Suppressor macrophage treated with lipopolysaccharide for 1 hour (primary cell): ENCODE data around the gene DNAH10.
"Not testable (repeated sequence)": the region's sequence is repeated elsewhere in the genome, so short reads cannot be mapped to it uniquely, and the experiment has no call there.

Experiments
- DNase-seq, 3 donors: peaks; one replicate each; pipeline ENCODE4 v3.0.0-alpha.2; 2020 to 2022

DNAH10 gene

GRCh38 chr12:123748661-123749060, 13.4 kb upstream of the DNAH10 start:
- DNase-seq = peak; percentile 21 to 45 (median 24)

DNA sequence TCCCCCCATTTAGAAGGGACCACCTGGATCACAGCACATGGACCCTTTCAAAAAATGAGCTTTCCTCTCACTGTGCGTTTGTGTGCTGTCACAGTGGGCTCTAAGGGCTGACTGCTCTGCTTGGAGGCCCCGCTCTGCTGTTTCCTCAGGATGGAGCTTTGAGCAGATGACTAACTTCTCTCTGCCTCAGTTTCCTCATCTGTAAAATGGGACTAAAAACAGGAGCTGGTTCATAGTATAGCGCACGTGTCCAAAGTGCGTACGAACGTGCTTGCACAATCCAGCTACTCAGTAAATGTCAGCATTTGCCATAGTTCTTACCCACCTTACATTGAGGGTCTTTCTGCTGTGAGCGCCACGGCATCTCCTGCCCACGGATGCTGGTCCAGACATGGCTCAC, 12.7 kb upstream of the DNAH10 start:
- DNase-seq = no peak

- DNase-seq = no peak
These were observed 11.9 kb upstream of the DNAH10 start for GRCh38 chr12:123750159-123750656.

DNA sequence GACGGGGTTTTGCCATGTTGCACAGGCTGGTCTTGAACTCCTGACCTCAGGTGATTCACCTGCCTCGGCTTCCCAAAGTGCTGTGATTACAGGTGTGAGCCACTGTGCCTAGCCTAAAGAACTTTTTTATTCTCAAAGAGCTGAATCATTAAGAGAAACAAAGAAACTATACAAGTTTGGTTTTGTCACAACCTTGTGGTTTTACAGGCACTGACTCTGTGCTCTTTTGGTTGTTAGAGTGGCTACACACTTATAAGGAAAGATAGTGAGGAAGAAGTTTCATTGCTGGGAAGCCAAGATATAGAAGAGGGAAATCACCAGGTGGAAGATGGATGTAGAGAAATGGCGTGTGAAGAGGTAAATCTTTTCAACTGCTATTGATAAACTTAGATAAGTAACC, 10.1 kb upstream of the DNAH10 start:
- no peak for DNase-seq

DNA sequence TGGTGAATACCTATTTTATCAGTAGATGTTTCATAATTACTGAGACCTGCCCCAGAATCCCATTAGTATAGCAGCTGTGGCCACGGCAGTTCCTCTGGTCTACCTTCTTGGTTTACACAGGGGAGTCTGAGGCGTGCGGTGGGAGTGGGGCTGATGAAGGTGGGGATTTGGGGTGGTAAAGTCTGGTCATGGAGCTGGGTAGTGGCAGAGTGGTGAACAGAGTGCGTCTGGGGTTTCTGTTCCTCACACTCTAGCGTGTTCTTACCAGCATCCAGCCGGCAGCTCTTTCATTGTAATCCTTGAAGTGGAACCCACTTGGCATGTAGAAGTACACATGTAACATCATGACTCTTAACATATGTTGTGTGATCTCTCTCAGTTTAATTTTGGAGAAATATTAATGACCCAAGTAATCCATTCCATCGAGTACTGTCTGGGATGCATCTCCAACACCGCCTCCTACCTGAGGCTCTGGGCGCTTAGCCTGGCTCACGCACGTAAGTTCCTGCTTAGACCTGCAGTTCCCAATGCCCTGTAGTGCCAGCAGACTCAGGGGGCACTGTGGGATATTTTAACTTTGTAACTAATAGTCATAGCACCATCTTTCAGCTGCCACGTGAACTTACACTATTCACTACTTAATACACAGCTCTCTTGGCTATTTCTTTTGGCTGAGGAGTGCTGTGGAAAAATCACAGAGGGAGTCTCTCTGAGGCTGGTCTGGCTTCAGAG, 7.9 kb upstream of the DNAH10 start:
- no peak for DNase-seq

DNA sequence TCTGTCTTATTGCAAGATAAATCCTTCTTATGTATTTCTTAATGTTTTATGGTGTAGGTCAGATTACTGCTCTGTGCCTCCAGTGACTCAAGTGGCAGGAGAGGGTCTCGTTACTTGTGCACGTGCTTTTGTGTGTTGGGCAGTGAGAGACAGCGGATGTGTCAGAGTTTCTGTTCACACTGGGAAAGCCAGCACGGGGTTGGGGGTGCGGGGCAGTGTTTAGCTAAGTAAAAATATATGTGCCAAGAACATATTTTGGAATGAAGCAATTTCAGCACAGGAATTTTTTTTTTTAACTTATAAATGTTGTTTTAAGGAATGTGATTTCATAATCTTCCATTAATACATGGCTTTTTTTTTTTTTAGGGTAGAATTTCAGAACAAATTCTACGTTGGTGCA, 4.5 kb upstream of the DNAH10 start:
- no peak for DNase-seq

DNA sequence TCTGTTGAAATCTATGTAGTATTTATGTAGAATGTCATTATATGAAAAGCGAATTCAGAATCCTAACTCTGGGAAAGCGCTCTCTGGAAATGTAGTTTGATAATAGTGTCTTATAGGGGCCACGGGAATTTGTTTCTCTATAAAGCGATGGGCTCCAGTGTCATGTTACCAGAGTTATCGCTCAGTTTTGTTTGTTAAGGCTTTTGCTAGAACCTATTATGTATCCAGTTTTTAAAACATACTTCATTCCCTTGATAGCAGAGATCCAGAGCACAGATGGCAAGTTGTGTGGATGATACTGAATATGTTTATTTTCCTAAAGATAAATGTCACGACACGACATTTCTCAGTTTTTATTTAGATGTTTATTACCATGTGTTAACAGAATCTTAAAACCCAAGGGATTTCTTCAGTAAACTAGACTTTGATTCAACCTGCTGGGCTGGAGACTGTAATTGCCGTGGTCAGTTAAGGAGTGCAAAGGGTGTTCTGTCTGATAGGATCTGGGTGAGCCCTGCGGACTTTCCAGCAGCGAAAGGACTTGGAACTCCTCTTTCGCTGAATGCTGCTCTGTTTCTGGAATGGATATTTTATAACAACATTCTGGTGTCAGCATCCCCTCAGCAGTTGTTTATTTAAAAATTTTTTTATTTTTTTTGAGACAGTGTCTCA, 1.7 kb upstream of the DNAH10 start:
- DNase-seq = no peak

DNA sequence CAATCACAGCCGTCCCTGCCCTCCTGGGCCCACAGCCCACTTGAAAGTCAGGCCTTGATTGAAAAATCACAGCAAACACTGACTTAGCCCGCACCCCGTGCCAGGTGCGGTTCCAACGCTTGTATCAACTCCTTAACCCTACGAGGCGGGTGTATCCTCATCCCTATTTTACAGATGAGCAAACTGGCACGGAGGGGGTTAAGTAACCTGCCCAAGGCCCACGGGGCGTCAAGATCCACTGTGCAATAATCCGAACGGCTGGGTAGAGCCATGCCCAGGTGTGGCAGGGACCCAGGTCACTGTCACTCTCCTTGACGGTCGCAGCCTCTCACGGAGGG, 583 bp downstream of the DNAH10 start:
- no peak for DNase-seq

DNA sequence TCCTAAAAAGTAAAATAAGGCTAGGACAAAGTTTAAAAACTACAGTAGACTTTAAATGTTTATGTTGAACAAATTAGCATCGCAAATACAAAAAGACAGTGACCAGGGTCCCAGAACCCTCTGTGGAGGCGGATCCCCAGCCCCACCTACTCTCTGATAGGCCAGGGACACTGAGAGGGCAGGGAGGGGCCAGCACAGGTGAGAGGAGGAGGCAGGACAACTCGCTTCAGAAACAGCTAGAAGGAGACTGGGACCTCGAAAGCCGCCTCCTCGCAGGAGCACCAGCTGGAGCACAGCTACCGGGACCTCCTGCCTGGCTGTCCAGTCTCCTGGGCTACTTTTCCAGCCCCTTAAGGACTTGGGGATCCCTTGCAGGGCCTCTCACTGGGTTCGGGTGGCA, 992 bp downstream of the DNAH10 start:
- DNase-seq = no peak

- no peak for DNase-seq
These were observed 2.0 kb downstream of the DNAH10 start for GRCh38 chr12:123764109-123764508.

DNA sequence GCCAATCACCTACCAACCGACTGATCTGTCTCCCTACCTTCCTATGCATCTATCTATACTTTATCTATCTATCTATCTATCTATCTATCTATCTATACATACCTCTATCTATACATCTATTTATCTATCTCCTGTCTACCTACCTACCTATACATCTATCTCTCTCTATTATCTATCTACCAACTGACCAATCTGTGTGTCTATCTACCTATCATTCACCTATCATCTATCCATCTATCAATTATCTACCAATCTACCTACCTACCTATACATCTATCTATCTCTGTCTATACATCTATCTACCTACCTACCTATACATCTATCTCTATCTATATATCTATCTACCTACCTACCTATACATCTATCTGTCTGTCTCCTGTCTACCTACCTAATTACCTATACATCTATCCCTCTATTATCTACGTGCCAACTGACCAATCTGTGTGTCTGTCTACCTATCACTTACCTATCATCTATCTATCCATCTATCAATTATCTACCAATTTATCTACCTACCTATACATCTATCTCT, 3.5 kb downstream of the DNAH10 start:
- no peak for DNase-seq

DNA sequence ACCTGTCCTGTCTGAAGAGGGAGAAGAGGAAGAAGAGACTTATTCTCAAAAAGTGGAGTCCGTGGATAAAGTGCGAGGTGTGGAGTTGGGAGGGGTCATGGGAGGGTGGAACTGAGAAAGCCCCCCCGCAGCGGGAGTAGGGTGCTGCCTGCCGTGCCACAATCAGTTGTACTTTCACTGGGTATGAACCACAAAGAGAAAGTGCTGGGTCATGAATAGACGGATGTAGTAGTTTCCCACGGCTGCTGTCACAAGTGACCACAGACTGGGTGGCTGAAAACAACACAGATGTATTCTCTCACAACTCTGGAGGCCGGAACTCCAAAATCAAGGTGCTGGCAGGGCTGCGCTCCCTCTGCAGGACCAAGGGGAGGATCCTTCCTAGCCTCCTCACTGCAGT, 5.5 kb downstream of the DNAH10 start:
- DNase-seq = peak; percentile 30 to 45 (median 39)

GRCh38 chr12:123771261-123771660, 9.2 kb downstream of the DNAH10 start:
- no peak for DNase-seq

DNA sequence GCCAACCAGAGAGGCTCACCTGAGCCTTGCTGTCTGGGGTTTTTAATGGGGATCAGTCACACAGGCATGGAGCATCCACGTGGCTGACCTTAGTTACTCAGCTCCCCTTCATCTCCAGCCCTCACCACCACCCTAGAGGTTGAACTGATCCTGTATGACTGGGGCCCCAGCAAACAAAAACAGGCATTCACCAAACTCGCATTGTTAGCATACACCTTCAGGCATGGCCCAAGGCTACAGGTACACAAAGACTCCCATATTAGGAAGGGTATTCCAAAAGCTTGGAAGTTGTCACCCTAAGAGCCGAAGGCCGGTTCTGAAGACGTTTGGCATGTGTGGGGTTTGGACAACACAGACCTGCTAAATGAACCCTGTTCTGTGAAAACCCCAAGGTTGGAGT, 10.0 kb downstream of the DNAH10 start:
- DNase-seq = no peak

GRCh38 chr12:123773375-123773774, 11.3 kb downstream of the DNAH10 start:
- DNase-seq = no peak

- DNase-seq = no peak
These were observed 17.4 kb downstream of the DNAH10 start for GRCh38 chr12:123779551-123779950.

DNA sequence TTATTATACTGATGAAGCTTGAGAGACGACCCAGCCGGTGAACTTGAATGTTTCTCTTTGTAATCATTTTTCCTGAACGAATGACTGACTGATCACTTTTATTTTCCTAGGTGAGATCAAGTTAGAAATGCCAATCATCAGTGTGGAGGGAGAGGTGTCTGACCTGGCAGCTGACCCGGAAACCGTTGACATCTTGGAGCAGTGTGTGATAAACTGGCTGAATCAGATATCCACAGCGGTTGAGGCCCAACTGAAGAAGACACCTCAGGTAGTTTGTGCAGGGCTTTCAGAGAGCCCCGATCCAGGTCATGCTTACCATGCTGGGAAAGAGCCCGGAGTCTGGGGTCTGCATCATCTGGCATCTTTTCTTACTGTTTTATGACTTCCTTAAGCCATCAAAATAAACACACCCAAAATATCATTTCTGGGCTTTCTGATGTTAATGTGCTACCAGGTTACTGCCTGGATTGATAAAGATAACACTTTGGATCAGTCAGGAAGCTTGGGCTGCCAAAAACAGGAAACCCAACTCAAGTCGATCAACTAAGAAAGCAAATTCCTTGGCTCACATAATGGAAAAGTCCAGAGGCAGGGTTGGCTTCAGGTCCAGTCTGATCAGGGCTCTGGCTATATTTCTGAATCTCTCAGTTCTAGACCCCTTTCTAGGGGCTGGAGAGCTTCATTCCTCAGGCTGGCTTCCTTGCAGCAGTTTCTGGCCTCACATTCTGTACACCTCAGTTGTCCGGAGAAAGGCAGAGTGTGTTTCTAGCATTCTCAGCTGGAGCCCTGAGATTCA, 21.1 kb downstream of the DNAH10 start:
- DNase-seq = no peak

- DNase-seq = no peak
These were observed 25.4 kb downstream of the DNAH10 start for GRCh38 chr12:123787466-123787865.

DNA sequence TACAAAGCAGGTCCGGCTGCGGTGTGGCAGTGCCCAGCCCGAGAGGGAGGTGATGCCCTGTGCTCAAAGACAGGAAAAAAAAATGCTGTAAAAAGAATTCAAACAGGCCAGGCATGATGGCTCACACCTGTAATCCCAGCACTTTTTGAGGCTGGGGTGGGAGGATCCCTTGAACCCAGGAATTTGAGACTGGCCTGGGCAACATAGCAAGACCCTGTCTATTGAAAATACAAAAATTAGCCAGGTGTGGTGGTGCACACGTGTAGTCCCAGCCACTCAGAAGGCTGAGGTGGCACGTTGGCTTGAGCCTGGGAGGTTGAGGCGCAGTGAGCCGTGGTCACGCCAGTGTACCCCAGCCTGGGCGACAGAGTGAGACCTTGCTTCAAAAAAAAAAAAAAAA, 26.4 kb downstream of the DNAH10 start:
- no peak for DNase-seq

- DNase-seq = not testable (repeated sequence)
These were observed 27.3 kb downstream of the DNAH10 start for GRCh38 chr12:123789422-123789821.

- DNase-seq = no peak
These were observed 28.9 kb downstream of the DNAH10 start for GRCh38 chr12:123790905-123791467.

DNA sequence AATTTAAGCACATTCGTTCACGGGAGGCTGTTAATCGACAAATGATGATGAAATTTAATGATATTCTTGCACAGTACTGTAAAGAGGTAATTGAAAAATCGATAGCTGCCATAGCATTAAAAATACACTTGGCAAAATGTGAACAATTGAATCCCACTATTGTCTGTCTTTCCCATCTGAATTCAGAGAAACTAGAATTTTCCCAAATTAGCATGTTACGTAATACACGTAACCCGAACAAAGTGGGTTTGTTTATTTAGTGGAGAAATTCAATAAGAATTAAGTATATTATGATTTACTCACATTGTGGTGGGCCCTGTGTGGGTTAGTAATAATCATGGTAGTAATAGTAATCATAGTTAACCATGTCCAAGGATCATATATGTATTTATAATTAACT, 31.9 kb downstream of the DNAH10 start:
- no peak for DNase-seq

- no peak for DNase-seq
These were observed 36.4 kb downstream of the DNAH10 start for GRCh38 chr12:123798518-123798917.
